T-cell (primary cell): Measurements from ENCODE around the gene FHIP2A. TPM values are rescaled to one million over a fixed set of nuclear protein-coding genes. Genes with fewer than 3 reads are reported as not detected.

ENCODE experiments used
- ATAC-seq, 4 experiments: fragments of 200-7000 bp in 3 of 4; fragments of 150-1000 bp in 1 of 4; cut with Tn5 transposase; replicated peaks in 1 of 4; 1 replicate in 3 of 4; 2 replicates in 1 of 4; pipeline ENCODE4 v1.10.0; 2021; ENCODE audit warnings: moderate library complexity in 3 of 4, mild to moderate bottlenecking in 2 of 4, moderate number of reproducible peaks in 1 of 4
- CTCF ChIA-PET, 2 donors: fragments of 300-600 bp; sonication (Branson Sonifier 250); formaldehyde crosslinking; loops; one replicate each; lab custom pipeline; 2022; ENCODE audit warnings: antibody characterized with exemption in 2 of 2; lab: Charles Lee
- POLR2A ChIA-PET, 2 donors: fragments of 300-600 bp; sonication (Branson Sonifier 250); formaldehyde crosslinking; loops; one replicate each; lab custom pipeline; 2022; ENCODE audit warnings: antibody characterized with exemption in 2 of 2; lab: Charles Lee
- DNase-seq, 35 experiments: peaks; one replicate each; pipeline versions ENCODE4 v3.0.0 to v3.0.0-alpha.2; 2013 to 2023
- H3K27ac ChIP-seq: one replicate; pipeline ENCODE4 v1.5.1; 2013; ENCODE audit warnings: low read length
- H3K27me3 ChIP-seq, 2 experiments: replicated peaks in 1 of 2; 1 replicate in 1 of 2; 2 replicates in 1 of 2; pipeline versions ENCODE4 v1.6.1 to v1.7.0; 2013; ENCODE audit warnings: low read length in 1 of 2, mixed read lengths in 1 of 2; ENCODE audit not compliant: control insufficient read depth in 2 of 2, insufficient read depth in 2 of 2; ENCODE audit errors: extremely low read depth in 1 of 2
- H3K36me3 ChIP-seq, 2 donors: 1 replicate in 1 of 2; 2 replicates in 1 of 2; pipeline versions ENCODE4 v1.6.1 to v1.7.0; 2013; ENCODE audit warnings: low read length in 1 of 2; ENCODE audit not compliant: control insufficient read depth in 2 of 2, insufficient read depth in 1 of 2; ENCODE audit errors: extremely low read depth in 1 of 2
- H3K4me1 ChIP-seq, 2 experiments: 1 replicate in 1 of 2; 2 replicates in 1 of 2; pipeline versions ENCODE4 v1.6.1 to v1.7.0; 2013; ENCODE audit warnings: low read length in 2 of 2, mixed read lengths in 1 of 2; ENCODE audit not compliant: insufficient read depth in 2 of 2, control insufficient read depth in 1 of 2; ENCODE audit errors: extremely low read depth in 1 of 2
- H3K4me3 ChIP-seq, 2 donors: 1 replicate in 1 of 2; 2 replicates in 1 of 2; pipeline versions ENCODE4 v1.5.1 to v1.7.0; 2013; ENCODE audit warnings: mild to moderate bottlenecking in 2 of 2, low read length in 1 of 2, moderate library complexity in 1 of 2; ENCODE audit not compliant: control insufficient read depth in 1 of 2; ENCODE audit errors: extremely low read depth in 1 of 2
- H3K9me3 ChIP-seq: 2 replicates; pipeline ENCODE4 v1.7.0; 2013
- H3K27ac Mint-ChIP-seq, 2 donors: one replicate each; pipeline ENCODE4 v1.8.0; 2020 to 2021; ENCODE audit warnings: mild to moderate bottlenecking in 2 of 2, mixed read lengths in 2 of 2
- H3K27me3 Mint-ChIP-seq, 2 donors: one replicate each; pipeline ENCODE4 v1.8.0; 2021 to 2022; ENCODE audit warnings: mixed read lengths in 2 of 2
- H3K36me3 Mint-ChIP-seq: one replicate; pipeline ENCODE4 v1.8.0; 2021; ENCODE audit warnings: mixed read lengths
- H3K4me1 Mint-ChIP-seq, 3 donors: one replicate each; pipeline ENCODE4 v1.8.0; 2020 to 2022; ENCODE audit warnings: mixed read lengths in 3 of 3, mild to moderate bottlenecking in 1 of 3
- H3K4me3 Mint-ChIP-seq, 3 donors: one replicate each; pipeline ENCODE4 v1.8.0; 2020 to 2022; ENCODE audit warnings: mild to moderate bottlenecking in 3 of 3, mixed read lengths in 3 of 3, moderate library complexity in 3 of 3
- H3K9me3 Mint-ChIP-seq, 3 donors: one replicate each; pipeline ENCODE4 v1.8.0; 2020 to 2022; ENCODE audit warnings: mixed read lengths in 3 of 3
- WGBS: methylation state at CpG from one replicate; pipeline ENCODE4 v1.1.5; 2013; ENCODE audit warnings: missing lambda C conversion rate; ENCODE audit not compliant: insufficient coverage; 5-methylcytosine and 5-hydroxymethylcytosine counted together
- total RNA-seq, 35 experiments: library from RNA in 6 of 35; stranded (reverse) in 6 of 35; fragments of 120-200 nt in 1 of 35; gene quantifications; one replicate each; pipeline versions ENCODE4 v1.2.1 to v1.2.4 and lab custom pipeline; 2013 to 2026

Gene FHIP2A
- total RNA-seq, 5 donors from 2014 or later (not counting 1 experiment from before 2014, with no cell fraction given) = 27.0 to 37.0 (median 31.9) TPM

DNA sequence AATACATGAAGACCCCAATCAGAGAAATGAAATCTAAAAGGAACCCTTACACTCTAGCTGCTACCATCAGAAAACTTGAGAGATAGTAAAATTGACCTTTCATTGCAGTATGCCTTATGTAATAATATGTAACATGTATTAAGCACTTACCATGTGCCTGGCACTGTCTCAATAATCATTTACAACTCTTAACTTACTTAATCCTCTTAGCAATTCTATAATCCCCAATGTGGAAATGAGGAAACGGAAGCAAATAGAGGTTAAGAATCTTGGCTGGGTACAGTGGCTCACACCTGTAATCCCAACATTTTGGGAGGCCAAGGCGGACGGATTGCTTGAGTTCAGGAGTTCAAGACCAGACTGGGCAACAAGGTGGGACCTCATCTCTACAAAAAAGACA, 29.8 kb upstream of the FHIP2A start:
- no peaks in the 10 kb centered on the region for H3K27me3 Mint-ChIP-seq
- CTCF ChIA-PET = interaction anchor here in 1 of 2 donors (0.7 to 1.0 kb wide), 2 partner anchors 78 to 320 kb away, joined by 3 to 5 read pairs; no protein-coding TSS in a partner anchor
- no peaks in the 10 kb centered on the region for H3K9me3 Mint-ChIP-seq
- H3K4me3 Mint-ChIP-seq = no peak overlapping the region
- no peaks in the 10 kb centered on the region for H3K27me3 ChIP-seq
- H3K27ac Mint-ChIP-seq = no peak overlapping the region
- peaks cover 8% of the 10 kb centered on the region for H3K36me3 Mint-ChIP-seq
- no peak overlapping the region for H3K27ac ChIP-seq
- no peak for DNase-seq
- H3K4me1 Mint-ChIP-seq = no peaks in the 10 kb centered on the region
- WGBS = 100% methylated on average over 2 of the region's 3 CpGs
- ATAC-seq = no peak
- H3K4me3 ChIP-seq = no peak overlapping the region
- no peaks in the 10 kb centered on the region for H3K9me3 ChIP-seq
- H3K4me1 ChIP-seq = no peaks in the 10 kb centered on the region
- H3K36me3 ChIP-seq = no peaks in the 10 kb centered on the region
- POLR2A ChIA-PET = no interaction called here

GRCh38 chr10:114795039-114795438, 26.5 kb upstream of the FHIP2A start:
- Histone ChIP-seq H3K27me3 (no peaks in the 10 kb centered on the region), H3K4me1 (peaks cover 0 to 7% of the 10 kb centered on the region in 2 experiments), H3K9me3 (no peaks in the 10 kb centered on the region), H3K27ac (no peak overlapping the region), H3K36me3 (no peaks in the 10 kb centered on the region), H3K4me3 (no peak overlapping the region)
- no peak overlapping the region for H3K4me3 Mint-ChIP-seq
- no peaks in the 10 kb centered on the region for H3K27me3 Mint-ChIP-seq
- 100% methylated on average over 1 of the region's 3 CpGs for WGBS
- H3K36me3 Mint-ChIP-seq = peaks cover 15% of the 10 kb centered on the region
- POLR2A ChIA-PET = no interaction called here
- H3K4me1 Mint-ChIP-seq = peaks cover 0 to 4% (median 0%) of the 10 kb centered on the region in 3 donors
- no peak for DNase-seq
- CTCF ChIA-PET = interaction anchor here in 1 of 2 donors (0.6 kb wide), 1 partner anchor 248 kb away, joined by 3 read pairs; no protein-coding TSS in a partner anchor
- no peaks in the 10 kb centered on the region for H3K9me3 Mint-ChIP-seq
- no peak overlapping the region for H3K27ac Mint-ChIP-seq
- ATAC-seq = no peak

DNA sequence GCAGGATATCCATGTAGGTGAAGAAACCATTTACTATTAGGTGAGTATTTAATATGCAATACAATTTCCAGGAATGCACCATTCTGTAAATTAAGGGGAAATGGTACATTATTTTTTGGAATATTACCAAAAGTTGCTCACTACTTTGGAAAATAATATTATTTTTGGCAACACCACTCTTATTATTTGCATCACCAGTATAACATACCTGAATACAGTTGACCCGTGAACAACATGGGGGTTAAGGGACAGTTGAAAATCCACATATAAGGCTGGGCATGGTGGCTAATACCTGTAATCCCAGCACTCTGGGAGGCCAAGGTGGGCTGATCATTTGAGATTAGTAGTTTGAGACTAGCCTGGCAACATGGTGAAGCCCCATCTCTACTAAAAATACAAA, 21.2 kb upstream of the FHIP2A start:
- POLR2A ChIA-PET = no interaction called here

GRCh38 chr10:114801411-114801813, 20.2 kb upstream of the FHIP2A start:
- peak in 11 of 35 experiments; percentile 0 to 41 (median 10) for DNase-seq
- Mint-ChIP-seq H3K27ac (peak overlapping the region; percentile 77 to 82), H3K4me3 (peak overlapping the region; percentile 26 to 58 (median 29)), H3K9me3 (no peaks in the 10 kb centered on the region), H3K27me3 (no peaks in the 10 kb centered on the region), H3K36me3 (peaks cover 9% of the 10 kb centered on the region), H3K4me1 (peaks cover 14 to 30% (median 21%) of the 10 kb centered on the region in 3 donors)
- H3K36me3 ChIP-seq = no peaks in the 10 kb centered on the region
- no peaks in the 10 kb centered on the region for H3K27me3 ChIP-seq
- H3K27ac ChIP-seq = peak overlapping the region; percentile 33
- no peaks in the 10 kb centered on the region for H3K9me3 ChIP-seq
- ChIA-PET CTCF (interaction anchor here in 1 of 2 donors (0.5 kb wide), 1 partner anchor 50 kb away, joined by 4 read pairs; no protein-coding TSS in a partner anchor), POLR2A (interaction anchor here in 1 of 2 donors (0.6 kb wide), 1 partner anchor 238 kb away, joined by 5 read pairs; no protein-coding TSS in a partner anchor)
- peak; percentile 82 to 91 (median 86) for ATAC-seq
- WGBS = 0% methylated on average over 1 of the region's 5 CpGs
- peaks cover 6 to 25% of the 10 kb centered on the region in 2 experiments for H3K4me1 ChIP-seq
- H3K4me3 ChIP-seq = peak overlapping the region in 1 of 2 donors; percentile 14

More for the DNA sequence above, 21.2 kb upstream of the FHIP2A start:
- H3K27me3 ChIP-seq = no peaks in the 10 kb centered on the region
- H3K4me3 ChIP-seq = no peak overlapping the region
- CTCF ChIA-PET = interaction anchor here in 1 of 2 donors (1.6 kb wide), 1 partner anchor 21 kb away, joined by 3 read pairs; no protein-coding TSS in a partner anchor
- Mint-ChIP-seq H3K9me3 (no peaks in the 10 kb centered on the region), H3K27me3 (no peaks in the 10 kb centered on the region), H3K36me3 (peaks cover 9% of the 10 kb centered on the region), H3K4me3 (peak overlapping the region in 2 of 3 donors; percentile 26 to 58), H3K4me1 (peaks cover 14 to 30% (median 21%) of the 10 kb centered on the region in 3 donors), H3K27ac (peak overlapping the region in 1 of 2 donors; percentile 82)
- no peak for DNase-seq
- ATAC-seq = no peak
- WGBS = no CpG with 5 or more reads among the region's 1 CpG
- H3K9me3 ChIP-seq = no peaks in the 10 kb centered on the region
- peak overlapping the region; percentile 33 for H3K27ac ChIP-seq
- peaks cover 6 to 25% of the 10 kb centered on the region in 2 experiments for H3K4me1 ChIP-seq
- H3K36me3 ChIP-seq = no peaks in the 10 kb centered on the region

DNA sequence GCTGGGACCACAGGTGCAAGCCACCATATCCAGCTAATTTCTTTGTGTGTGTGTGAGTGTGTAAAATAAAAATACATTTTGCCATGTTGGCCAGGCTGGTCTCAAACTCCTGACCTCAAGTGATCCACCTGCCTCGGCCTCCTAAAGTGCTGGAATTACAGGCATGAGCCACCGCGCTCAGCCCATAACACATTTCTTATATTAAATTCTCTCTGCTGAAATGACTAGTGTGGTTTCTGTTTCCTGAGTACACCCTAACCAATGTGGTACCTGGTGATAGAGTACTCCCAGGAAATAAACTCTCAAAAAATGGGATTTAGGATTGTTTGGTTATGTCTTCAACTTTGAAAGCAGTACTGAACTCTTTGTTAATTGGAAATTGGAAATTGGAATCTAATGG, 19.4 kb upstream of the FHIP2A start:
- CTCF ChIA-PET = no interaction called here
- DNase-seq = no peak
- Mint-ChIP-seq H3K36me3 (peaks cover 3% of the 10 kb centered on the region), H3K27ac (peak overlapping the region in 1 of 2 donors; percentile 72), H3K9me3 (no peaks in the 10 kb centered on the region), H3K27me3 (no peaks in the 10 kb centered on the region), H3K4me3 (peak overlapping the region in 1 of 3 donors; percentile 26), H3K4me1 (peaks cover 14 to 32% (median 21%) of the 10 kb centered on the region in 3 donors)
- no peak overlapping the region for H3K4me3 ChIP-seq
- no CpG with 5 or more reads among the region's 3 CpGs for WGBS
- no peaks in the 10 kb centered on the region for H3K36me3 ChIP-seq
- POLR2A ChIA-PET = no interaction called here
- peak overlapping the region; percentile 33 for H3K27ac ChIP-seq
- ATAC-seq = no peak
- no peaks in the 10 kb centered on the region for H3K9me3 ChIP-seq
- no peaks in the 10 kb centered on the region for H3K27me3 ChIP-seq
- H3K4me1 ChIP-seq = peaks cover 6 to 25% of the 10 kb centered on the region in 2 experiments

GRCh38 chr10:114806562-114807391, 14.8 kb upstream of the FHIP2A start:
- ATAC-seq (no peak), DNase-seq (no peak)
- Histone ChIP-seq H3K27me3 (no peaks in the 10 kb centered on the region), H3K36me3 (no peaks in the 10 kb centered on the region), H3K9me3 (no peaks in the 10 kb centered on the region), H3K4me1 (peaks cover 2 to 23% of the 10 kb centered on the region in 2 experiments), H3K27ac (no peak overlapping the region), H3K4me3 (no peak overlapping the region)
- POLR2A ChIA-PET = no interaction called here
- no peak overlapping the region for H3K4me3 Mint-ChIP-seq
- WGBS = 100% methylated on average over 1 of the region's 3 CpGs
- peaks cover 0 to 4% (median 0%) of the 10 kb centered on the region in 3 donors for H3K9me3 Mint-ChIP-seq
- no peak overlapping the region for H3K27ac Mint-ChIP-seq
- CTCF ChIA-PET = interaction anchor here in 1 of 2 donors (0.7 kb wide), 1 partner anchor 762 kb away, joined by 8 read pairs; no protein-coding TSS in a partner anchor
- H3K36me3 Mint-ChIP-seq = no peaks in the 10 kb centered on the region
- H3K27me3 Mint-ChIP-seq = no peaks in the 10 kb centered on the region
- peaks cover 14 to 40% (median 22%) of the 10 kb centered on the region in 3 donors for H3K4me1 Mint-ChIP-seq
